NCI-H526 (cell line): Measurements from ENCODE around the gene ERN1.

Source experiments
- DNase-seq, 2 experiments: peaks; one replicate each; lab custom pipeline; 2025; lab: John Stamatoyannopoulos, UW

Gene ERN1

DNA sequence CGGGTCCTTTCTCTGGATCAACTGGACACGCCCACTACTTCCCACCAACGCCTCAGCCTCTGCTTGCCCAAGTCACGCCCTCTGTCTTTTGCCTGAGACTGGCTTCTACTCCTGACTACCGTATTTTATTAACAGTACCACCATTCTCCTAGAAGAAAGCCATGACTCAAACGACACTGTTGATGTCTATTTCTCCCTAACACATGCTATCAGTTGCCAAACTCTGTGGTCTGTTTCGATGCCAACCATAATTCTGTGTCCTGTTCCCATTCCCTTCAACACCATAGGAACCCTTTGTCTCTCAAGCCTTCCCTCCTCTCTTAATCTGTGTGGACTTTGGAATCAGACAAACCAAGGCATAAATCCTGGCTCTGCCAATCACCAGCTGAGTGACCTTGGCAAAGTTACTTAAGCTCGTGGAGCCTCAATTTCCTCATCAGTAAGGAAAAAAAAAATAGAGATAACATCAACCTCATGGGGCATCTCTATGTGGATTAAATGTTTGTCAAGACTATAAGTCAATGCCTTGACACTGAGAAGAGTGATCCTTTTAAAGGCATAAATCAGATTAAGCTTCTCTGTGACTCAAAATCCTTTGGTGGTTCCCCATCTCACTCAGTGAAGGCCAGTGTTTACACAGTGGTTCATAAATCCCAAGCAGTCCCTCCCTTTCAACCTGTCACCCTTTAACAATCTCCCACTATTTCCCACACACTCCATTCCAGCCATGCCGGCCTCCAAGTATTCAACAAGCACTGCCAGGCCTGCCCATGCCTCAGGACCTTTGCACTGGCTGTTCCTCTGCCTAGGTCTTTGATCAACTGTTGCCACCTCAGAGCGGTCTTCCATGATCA is 45.6 kb downstream of the ERN1 start:
- DNase-seq = peak in 1 of 2 experiments; percentile 3

DNA sequence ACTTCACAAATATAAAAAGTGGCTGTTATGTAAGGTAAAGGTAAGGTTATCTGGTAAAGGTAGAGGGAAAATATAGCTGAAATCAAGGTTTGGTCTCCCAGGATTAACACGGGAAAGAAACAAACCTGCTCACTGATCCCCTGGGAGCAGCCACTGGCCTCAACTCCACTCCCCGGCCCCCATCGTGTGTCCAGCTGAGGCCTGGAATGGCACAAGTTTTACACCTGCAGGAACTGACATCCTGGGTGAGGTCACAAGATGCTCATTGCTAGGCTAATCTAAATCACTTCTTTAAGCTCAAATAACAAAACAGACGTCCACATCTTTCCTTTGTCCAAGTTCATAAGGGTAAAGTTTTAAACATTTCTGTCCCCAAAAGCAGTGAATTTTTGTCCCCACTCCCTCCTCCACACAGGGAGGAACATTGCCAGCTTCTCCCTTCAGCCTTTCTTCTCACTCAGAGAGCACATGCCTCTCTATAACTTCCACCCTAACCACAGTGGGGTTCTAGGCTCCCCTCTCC is 46.3 kb downstream of the ERN1 start:
- DNase-seq = no peak

DNA sequence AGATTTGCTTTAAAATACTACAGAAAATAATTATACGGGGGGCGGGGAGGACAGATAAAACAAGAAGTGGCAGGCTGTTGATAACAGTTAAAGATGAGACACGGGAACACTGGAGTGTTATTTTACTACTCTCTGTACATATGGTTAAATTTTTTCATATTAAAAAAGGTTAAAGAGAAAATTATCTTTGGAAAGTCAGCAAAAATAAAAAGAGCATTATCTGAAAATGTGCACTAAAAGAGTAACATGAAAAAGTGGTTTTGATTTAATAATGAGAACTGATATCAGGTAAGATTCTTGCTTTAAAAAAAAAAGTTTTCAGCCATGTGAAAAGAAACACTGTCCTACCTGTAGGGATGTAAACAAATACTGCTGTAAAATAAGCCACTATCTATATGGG is 46.9 kb downstream of the ERN1 start:
- DNase-seq = no peak

DNA sequence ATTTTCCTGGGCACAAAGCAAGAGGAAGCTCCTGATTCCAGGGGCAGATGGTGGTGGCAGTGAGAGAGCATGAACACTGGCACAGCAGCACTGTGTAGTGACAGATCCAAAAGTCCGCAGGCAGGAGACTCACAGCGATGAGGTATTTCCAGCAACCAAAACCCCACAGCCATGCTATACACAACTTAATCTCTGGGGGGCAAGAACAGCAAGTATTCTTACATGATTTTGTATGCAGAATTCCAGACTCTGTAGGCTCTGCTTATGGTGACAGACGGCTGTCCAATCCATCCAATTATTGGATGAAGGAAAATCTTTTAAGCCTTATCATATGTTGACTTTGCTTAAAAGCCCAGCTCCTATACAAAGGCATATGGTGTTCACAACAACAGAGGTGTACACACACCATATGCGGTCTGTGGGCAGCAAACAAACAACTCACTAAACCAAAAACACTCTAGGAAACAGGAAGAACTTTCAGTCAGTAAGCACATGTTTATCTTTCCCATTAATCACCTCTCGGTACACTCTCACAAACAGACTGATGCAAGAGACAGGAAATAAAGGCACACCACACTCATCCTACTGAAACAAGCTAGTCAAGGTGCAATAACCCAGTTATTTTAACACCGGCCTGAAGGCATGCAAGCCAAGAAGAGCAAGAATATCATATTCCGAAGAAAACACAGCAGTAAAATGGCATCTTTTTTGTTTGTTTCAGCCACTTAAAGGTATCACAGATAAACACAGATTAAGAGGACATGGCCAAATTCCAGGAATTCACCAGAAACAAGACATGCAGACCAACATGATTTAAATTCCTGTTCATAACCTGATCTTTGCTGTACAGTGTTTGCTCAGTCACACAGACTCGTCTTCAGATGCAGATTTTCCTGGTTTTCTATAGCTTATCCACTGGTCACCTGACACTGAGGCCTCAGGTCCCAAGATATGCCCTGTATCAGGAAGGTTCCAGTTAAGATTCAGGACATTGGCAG is 47.8 kb downstream of the ERN1 start:
- no peak for DNase-seq

DNA sequence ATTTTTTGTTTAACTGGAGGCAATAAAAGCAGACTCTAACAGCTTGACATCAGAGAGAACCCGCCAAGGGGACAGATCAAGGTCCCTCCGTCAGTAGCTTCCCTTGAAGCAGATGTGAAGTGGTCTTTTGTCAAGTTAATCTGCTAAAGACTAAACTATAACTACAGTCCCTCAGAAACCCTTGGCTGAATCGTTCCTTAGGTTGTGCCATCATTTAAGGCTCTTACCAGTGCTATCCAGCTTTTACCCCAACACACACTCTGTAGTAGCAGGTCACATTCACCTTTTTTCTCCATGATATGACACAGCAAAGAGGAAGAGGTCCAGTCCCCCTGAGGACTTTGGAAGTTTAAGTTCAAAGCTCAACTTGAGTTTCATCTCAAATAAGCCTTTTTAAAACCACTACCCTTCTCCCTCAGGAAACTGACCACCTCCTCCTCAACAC is 49.7 kb downstream of the ERN1 start:
- no peak for DNase-seq

DNA sequence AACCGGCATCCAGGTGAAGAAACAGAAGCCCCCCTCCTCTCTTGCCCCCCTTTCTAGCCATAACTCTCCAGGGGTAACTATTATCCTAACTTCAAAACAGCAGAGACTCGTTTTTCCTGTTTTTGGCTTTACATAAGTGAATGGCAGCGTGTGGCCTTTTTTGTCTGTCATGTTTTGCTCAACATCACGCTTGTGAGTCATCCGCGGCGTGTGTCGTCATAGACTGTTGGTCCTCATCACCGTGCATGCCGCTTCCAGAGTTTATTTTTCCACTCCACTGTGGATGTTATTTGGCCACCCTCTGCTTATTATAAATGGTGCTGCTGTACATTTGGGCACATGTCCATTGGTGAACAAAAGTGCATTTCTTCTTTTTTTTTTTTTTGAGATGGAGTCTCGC is 52.6 kb downstream of the ERN1 start:
- no peak for DNase-seq

DNA sequence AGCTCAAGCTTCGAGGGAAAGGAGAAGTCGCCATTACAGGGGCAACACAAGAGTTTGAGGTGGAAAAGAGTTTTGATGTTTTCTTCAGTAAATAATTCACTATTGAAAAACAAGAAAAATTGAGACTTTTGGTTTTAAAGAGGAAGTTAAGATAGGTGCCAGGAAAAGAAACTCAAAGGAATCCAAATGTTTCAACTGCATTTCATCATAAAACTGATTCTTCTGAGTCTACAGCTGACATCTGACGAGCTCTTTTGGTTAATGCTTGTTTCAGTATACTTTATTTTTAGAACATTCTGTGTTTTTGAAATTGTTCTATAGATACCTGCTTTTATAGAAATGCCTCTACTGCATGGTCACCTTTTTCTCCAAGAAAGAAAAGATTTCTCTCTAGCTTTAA is 54.0 kb downstream of the ERN1 start:
- no peak for DNase-seq

DNA sequence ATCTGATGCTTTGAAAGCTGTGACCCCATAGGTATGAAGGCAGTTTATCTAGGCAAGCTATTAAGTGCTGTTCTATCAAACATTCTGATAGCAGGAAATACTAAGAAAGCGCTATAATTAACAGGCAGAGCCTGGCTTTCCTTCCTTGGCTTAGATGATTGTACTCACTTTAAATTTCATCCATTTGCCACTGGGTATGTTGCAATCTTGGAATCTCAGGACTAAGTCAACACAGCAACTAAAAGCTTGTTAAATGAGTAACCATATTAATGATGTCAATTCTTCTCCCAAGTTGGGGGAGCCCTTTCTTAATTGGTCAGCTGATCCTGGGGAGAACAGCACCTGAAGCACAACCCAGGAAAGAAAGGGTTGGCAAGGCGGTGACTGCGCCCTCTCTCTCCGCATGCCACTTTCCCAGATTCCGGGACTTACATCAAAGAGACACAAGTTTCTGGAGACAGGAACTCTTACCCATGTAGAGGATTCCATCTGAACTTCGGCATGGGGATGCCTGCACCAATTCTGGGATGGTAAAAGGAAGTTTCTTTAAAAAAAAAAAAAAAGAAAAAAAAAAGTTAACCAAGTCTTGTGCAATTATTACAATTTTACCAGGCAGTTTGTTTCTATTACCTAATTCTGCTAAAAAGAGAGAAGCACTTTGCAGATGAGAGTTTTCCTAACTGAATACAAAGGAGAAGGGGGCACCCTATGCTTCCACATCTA is 55.1 kb downstream of the ERN1 start:
- no peak for DNase-seq

DNA sequence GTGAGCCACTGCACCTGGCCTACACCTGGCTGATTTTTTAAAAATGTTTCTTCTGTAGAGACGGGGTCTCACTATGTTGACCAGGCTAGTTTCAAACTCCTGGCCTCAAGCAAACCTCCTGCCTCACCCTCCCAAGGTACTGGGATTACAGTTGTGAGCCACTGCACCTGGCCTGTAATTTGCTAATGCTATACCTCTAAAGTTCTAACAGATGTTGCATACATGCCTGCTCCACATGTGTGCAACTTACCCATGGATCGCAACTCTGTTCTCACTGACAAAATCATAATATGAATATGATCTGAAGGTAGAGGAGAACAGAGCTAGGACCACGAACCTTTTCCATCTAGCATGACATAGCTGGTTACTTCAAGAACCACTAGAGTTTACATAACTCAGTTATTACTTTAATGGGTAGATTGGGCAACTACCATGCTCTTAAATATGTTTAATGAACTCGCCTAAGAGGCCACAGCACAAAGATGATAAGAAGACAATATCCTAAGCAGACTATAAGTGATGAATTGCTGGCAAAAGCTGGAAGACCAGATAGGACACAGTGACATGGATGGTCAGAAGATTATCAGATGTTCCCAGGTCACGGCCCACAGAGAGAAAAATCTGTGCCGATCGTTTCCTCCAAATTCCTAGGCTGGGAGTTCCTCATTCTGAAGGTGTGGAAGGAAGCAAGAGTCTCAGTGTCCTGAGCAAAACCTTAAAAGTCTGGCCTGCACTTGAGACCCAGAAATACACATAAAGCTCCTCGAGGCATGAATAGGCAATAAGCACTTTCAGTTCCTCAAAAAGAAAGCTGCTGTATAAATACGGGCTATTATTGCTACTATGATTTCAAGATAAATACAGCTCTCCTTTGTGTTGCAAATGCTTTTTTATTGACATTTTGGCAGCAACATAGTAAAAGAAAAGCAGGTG is 55.9 kb downstream of the ERN1 start:
- DNase-seq = no peak

DNA sequence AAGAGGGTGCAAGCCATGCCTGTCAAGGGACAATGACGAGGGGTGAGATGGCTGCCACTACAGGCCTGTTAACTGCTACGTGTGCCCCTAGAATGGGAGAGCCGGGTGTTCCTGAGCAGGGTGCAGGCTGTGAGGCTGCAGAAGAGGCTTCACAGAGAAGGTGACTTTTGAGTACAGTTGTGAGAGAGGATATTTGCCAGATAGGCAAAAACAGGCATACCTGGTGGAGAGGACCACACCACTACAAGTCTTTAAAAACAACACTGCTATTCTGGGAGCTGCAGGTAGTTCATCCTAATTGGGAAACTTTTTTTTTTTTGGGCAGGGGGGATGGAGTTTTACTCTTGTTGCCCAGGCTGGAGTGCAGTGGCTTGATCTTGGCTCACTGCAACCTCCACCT is 58.8 kb downstream of the ERN1 start:
- DNase-seq = no peak

DNA sequence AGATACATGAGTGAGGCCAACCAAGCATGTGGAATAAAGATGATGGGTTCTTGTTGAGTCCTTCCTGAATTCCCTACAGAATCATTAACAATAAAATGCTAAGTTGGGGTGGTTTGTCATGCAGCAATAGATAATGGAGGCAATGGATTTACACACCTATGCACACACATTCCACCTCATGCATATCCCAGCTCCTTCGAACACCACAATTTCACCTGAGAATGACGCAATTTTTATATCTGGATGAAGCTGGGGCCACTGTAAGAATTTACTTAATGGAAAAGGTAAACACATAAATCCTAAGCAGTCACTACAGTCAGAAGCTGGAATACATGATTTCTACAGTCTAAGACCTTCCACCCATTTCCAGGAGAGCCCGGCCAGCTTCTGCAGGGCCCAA is 59.7 kb downstream of the ERN1 start:
- no peak for DNase-seq

DNA sequence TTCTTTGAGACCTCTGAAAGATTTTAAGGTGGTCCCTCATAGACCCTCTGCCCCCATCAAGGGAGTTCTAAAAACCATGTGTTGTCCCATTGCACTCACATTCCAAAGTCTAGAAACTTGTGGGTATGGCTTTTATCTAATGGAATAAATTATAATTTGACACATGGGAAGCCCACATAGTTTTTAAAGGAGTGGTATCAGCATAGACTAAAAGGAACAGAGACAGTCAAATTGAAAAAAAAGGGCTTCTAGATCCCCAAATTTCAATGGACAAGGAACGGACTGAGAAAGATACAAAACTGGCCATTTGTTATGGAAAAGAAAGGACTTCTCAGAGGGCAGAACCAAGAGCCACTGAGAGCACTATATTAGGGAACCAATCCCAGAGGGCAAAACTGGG is 60.8 kb downstream of the ERN1 start:
- no peak for DNase-seq

DNA sequence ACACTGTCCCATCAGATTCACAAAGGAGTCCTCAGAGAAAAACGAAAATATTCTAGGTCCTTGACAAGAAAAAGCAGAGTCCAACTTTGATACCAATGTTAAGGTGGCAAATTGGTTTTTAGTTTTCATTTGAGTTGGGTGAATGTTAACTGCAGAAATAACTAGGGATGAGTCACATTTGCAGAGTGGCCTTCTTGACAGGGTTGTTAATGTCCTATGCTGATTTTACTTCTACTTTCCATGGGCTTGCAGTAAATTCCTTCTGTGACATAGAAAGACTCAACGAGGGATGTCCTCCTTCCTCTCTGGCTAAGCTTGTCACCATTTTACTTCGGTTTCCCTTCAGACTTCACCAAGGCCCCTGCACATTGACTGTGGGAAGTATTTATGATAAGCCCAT is 62.3 kb downstream of the ERN1 start:
- no peak for DNase-seq

DNA sequence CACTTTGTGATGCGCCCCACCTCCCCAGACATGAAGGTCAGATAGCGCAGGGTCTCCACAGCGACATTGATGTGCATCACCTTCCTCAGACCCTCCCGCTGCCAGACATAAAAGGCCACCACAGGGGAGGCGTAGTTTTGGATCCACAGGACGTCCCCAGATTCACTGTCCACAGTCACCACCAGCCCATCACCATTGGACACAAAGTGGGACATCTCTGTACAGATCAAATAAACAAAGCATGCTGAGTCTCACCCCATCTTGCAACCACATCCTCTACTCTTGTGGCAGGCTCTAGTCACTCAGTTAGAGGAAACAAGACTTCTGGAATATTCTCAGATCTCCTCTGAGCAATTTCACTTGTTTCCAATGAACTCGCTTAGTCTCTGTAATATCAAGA is 63.2 kb downstream of the ERN1 start:
- DNase-seq = no peak

DNA sequence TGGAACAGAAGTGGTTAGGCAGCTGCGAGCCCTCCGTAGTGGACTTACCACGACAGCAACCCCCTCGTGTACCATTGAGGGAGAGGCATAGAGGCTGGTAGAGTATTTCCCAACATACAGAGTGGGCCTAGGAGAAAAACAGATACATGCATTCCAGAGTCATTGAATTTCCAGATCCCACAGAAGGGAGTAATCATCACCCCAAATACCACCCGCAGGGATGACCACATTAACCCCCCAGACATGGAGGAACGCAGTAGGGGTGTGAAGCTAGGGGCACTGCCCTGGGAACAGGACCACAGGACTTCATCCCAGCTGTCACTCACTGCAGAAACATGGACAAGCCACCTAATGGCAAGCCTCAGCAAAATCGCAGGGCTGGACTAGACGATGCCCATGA is 64.8 kb downstream of the ERN1 start:
- no peak for DNase-seq

DNA sequence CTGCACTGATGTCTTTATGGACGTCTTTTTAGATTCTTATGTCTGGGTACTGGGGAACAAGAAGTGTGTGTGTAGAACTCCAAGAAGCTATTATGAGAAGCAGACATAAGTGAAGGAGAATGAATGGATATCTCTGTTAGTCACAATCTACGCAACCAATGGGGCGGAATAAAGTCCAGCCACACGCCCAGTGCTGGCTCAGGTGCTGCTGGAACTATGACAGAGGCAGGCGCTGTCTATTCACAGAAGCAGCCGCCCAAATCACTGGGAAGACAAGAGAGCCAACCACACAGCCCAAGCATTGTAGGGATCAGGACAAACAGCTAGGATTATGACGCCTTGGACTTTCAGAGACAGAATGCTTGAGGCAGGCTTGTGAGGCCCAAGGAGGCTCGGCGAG is 65.6 kb downstream of the ERN1 start:
- DNase-seq = no peak

DNA sequence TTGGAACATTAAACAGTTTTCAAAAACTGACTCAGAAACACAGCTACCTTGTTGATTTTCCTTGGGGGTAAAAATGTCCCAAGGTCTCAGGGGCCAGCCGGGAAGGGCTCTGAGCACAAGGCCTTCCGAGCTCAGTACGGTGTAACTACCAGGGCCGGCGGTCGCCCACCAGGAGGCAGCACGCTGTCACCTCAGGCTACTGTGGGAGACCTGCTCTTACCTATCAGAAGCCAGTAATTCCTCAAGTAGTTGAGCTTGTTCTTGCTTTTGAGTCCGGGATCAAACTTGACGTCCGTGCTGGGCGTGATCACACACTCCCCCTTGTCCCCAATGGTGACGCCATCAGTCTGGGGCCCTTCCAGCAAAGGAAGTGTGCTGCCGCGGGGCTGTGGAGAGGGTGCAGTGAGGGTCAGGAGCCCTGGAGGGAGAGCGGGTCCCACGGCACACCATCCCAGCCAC is 66.1 kb downstream of the ERN1 start:
- DNase-seq = peak in 1 of 2 experiments; percentile 37

DNA sequence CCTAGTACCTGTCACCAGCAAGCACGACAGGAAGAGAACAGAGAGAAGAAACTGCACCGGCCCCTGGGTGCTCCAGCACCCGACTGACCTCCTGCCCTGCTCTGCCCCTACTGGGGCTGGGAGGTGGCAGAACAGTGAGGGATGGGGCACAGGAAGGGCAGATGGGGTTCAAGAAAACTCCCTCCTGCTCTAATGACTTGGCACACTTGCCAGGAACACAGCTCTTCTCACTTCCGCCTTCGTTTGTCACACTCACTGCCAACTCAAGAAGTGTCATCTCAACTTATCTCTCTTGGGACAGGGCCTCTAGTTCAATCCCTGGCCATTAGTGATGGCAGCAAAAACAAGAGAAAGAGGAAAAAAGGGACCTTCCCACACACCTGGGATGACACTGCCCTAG is 66.9 kb downstream of the ERN1 start:
- DNase-seq = no peak

DNA sequence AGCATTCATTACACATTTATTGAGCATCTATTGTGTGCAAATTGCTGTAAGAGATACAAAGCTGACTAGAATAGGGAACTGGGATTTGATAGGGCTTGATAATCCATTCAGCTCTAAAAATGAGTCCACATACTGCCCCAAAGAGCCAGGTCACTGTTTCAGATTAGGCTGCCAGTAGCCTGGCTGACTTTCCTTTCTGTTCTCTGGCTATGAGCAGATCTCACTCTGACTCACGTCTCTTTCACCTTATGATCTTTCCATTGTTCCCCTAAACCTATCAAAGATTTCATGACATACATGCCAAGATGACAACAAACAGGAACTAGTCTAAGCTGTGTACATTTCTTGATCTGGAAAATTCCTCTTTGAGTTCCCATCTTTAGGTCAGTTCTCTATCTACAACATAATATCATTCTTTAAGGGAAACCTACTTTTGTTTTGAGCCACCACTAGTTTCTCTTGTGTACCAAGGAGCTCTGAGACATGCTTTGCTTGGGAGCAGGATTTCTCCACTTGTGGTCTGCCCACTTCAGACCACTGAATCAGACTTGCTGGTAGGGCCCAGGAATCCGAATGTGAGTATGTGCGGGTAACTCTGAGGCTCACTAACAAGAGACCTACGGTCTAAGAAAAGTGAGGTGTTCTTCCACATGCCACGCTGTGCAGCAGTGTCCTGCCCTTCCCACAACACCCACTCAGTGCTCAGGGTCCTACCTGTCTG is 68.6 kb downstream of the ERN1 start:
- DNase-seq = no peak

DNA sequence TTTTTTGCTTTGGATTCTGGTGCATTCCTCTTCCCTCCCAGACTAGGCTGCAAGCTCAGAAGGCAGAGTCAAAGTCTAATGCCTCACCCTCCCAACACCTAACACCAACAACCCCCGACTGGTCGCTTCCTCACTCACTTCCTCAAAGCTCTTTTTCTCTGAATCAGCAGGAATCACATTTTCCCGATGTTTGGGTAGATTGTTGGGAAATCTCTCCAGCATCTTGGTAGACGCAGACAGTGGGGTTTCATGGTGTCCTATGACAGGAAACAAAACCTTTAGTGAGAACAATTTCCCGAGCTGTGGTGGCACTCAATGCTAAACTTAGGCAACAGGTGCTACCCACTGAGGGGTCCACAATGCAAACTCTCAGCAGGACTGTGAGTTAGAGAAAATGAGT is 69.6 kb downstream of the ERN1 start:
- no peak for DNase-seq
